MM.1S (cell line): ENCODE results near the gene BPGM.

Experiments used
- DNase-seq: peaks from one replicate; pipeline ENCODE4 v3.0.0-alpha.2; 2015
- H2AFZ ChIP-seq: fragments of 300-600 bp; sonication (generic); 2 replicates; pipeline ENCODE4 v1.6.0; 2016; ENCODE audit warnings: antibody characterized with exemption, low read length
- H3F3A ChIP-seq: fragments of 300-600 bp; sonication (generic); 2 replicates; pipeline ENCODE4 v1.6.1; 2016; ENCODE audit warnings: mild to moderate bottlenecking, antibody characterized with exemption, low read length, moderate library complexity, mixed read lengths; ENCODE audit not compliant: insufficient read depth
- H3K27ac ChIP-seq: fragments of 300-600 bp; sonication (generic); 2 replicates; pipeline ENCODE4 v1.5.1; 2016; ENCODE audit warnings: mild to moderate bottlenecking, low read length
- H3K27me3 ChIP-seq: fragments of 300-600 bp; sonication (generic); replicated peaks from 2 replicates; pipeline ENCODE4 v1.6.0; 2016; ENCODE audit warnings: low read length; ENCODE audit not compliant: insufficient read depth
- H3K36me3 ChIP-seq: fragments of 300-600 bp; sonication (generic); replicated peaks from 2 replicates; pipeline ENCODE4 v1.6.1; 2016; ENCODE audit warnings: mild to moderate bottlenecking, low read length, mixed read lengths; ENCODE audit not compliant: insufficient read depth
- H3K4me1 ChIP-seq: fragments of 300-600 bp; sonication (generic); 2 replicates; pipeline ENCODE4 v1.6.1; 2016; ENCODE audit warnings: low read length, mixed read lengths
- H3K4me2 ChIP-seq: fragments of 300-600 bp; sonication (generic); 2 replicates; pipeline ENCODE4 v1.6.0; 2016; ENCODE audit warnings: low read depth, low read length
- H3K4me3 ChIP-seq: fragments of 300-600 bp; sonication (generic); 2 replicates; pipeline ENCODE4 v1.5.1; 2016; ENCODE audit warnings: low read length, mixed read lengths
- H3K79me2 ChIP-seq: fragments of 300-600 bp; sonication (generic); 2 replicates; pipeline ENCODE4 v1.6.1; 2016; ENCODE audit warnings: mixed run types, low read length, mixed read lengths
- H3K9ac ChIP-seq: fragments of 300-600 bp; sonication (generic); 2 replicates; pipeline ENCODE4 v1.6.1; 2016; ENCODE audit warnings: low read length, mixed read lengths
- H3K9me2 ChIP-seq: fragments of 300-600 bp; sonication (generic); replicated peaks from 2 replicates; pipeline ENCODE4 v1.6.1; 2016; ENCODE audit warnings: mild to moderate bottlenecking, low read length, mixed read lengths; ENCODE audit not compliant: insufficient read depth
- H3K9me3 ChIP-seq: fragments of 300-600 bp; sonication (generic); replicated peaks from 2 replicates; pipeline ENCODE4 v1.6.1; 2016; ENCODE audit warnings: mild to moderate bottlenecking, low read length, mixed read lengths; ENCODE audit not compliant: insufficient read depth
- H4K20me1 ChIP-seq: fragments of 300-600 bp; sonication (generic); 2 replicates; pipeline ENCODE4 v1.6.1; 2016; ENCODE audit warnings: mild to moderate bottlenecking, low read length, moderate library complexity, mixed read lengths; ENCODE audit not compliant: insufficient read depth
- CTCF ChIP-seq: fragments of 300-600 bp; sonication (generic); IDR thresholded peaks from 2 replicates; pipeline ENCODE4 v1.5.1; 2016; ENCODE audit warnings: antibody characterized with exemption, low read length, mixed read lengths
- EZH2 ChIP-seq: fragments of 300-600 bp; sonication (generic); optimal IDR thresholded peaks from 2 replicates; pipeline ENCODE3; 2017; ENCODE audit warnings: low read depth, mild to moderate bottlenecking, antibody characterized with exemption, low read length, mixed read lengths
- EZH2phosphoT487 ChIP-seq: fragments of 300-600 bp; sonication (generic); IDR thresholded peaks from 2 replicates; pipeline ENCODE4 v1.6.1; 2018; ENCODE audit warnings: antibody characterized with exemption, low read length

BPGM gene

GRCh38 chr7:134710511-134710853, 63.8 kb downstream of the BPGM start:
- no peak for TF ChIP-seq EZH2
- Histone ChIP-seq H2AFZ (no peak overlapping the region), H3K4me2 (no peak overlapping the region)

GRCh38 chr7:134710854-134711624, 64.4 kb downstream of the BPGM start:
- Histone ChIP-seq H3K36me3 (no peaks in the 10 kb centered on the region), H3K9ac (no peak overlapping the region), H3K4me2 (no peak overlapping the region), H3K27ac (no peak overlapping the region), H3F3A (no peaks in the 10 kb centered on the region), H3K79me2 (no peaks in the 10 kb centered on the region), H2AFZ (0 out of 2 replicates have a peak overlapping the region, but pooled peaks have one; percentile 1), H4K20me1 (no peaks in the 10 kb centered on the region), H3K27me3 (no peaks in the 10 kb centered on the region), H3K9me3 (no peaks in the 10 kb centered on the region), H3K9me2 (no peaks in the 10 kb centered on the region), H3K4me3 (no peak overlapping the region), H3K4me1 (no peaks in the 10 kb centered on the region)
- no peak for TF ChIP-seq EZH2phosphoT487
- no peak for TF ChIP-seq EZH2
- no peak for TF ChIP-seq CTCF
- DNase-seq = no peak

More at GRCh38 chr7:134710511-134710853, 63.8 kb downstream of the BPGM start:
- Histone ChIP-seq H3K27me3 (no peaks in the 10 kb centered on the region), H3K4me3 (no peak overlapping the region), H3K79me2 (no peaks in the 10 kb centered on the region), H3K4me1 (no peaks in the 10 kb centered on the region), H4K20me1 (no peaks in the 10 kb centered on the region), H3K36me3 (no peaks in the 10 kb centered on the region), H3K9ac (no peak overlapping the region), H3K27ac (no peak overlapping the region), H3F3A (no peaks in the 10 kb centered on the region), H3K9me3 (no peaks in the 10 kb centered on the region), H3K9me2 (no peaks in the 10 kb centered on the region)
- DNase-seq = no peak

GRCh38 chr7:134712196-134712595, 65.5 kb downstream of the BPGM start:
- TF ChIP-seq EZH2phosphoT487 = no peak
- TF ChIP-seq CTCF = no peak
- no peak for TF ChIP-seq EZH2
- H3K79me2 ChIP-seq = no peaks in the 10 kb centered on the region
- H3K9me2 ChIP-seq = no peaks in the 10 kb centered on the region
- H3F3A ChIP-seq = no peaks in the 10 kb centered on the region
- no peaks in the 10 kb centered on the region for H3K36me3 ChIP-seq
- no peak overlapping the region for H3K4me2 ChIP-seq
- DNase-seq = no peak
- no peaks in the 10 kb centered on the region for H4K20me1 ChIP-seq
- no peak overlapping the region for H3K9ac ChIP-seq
- H3K27ac ChIP-seq = no peak overlapping the region
- no peaks in the 10 kb centered on the region for H3K4me1 ChIP-seq
- no peak overlapping the region for H2AFZ ChIP-seq
- H3K4me3 ChIP-seq = no peak overlapping the region
- H3K9me3 ChIP-seq = no peaks in the 10 kb centered on the region
- H3K27me3 ChIP-seq = no peaks in the 10 kb centered on the region

- Histone ChIP-seq H3K27ac (no peak overlapping the region), H3F3A (no peaks in the 10 kb centered on the region), H3K9me2 (no peaks in the 10 kb centered on the region), H2AFZ (no peak overlapping the region), H3K4me1 (no peaks in the 10 kb centered on the region), H3K36me3 (no peaks in the 10 kb centered on the region), H3K79me2 (no peaks in the 10 kb centered on the region), H4K20me1 (no peaks in the 10 kb centered on the region), H3K4me3 (no peak overlapping the region), H3K27me3 (no peaks in the 10 kb centered on the region), H3K9ac (no peak overlapping the region), H3K9me3 (no peaks in the 10 kb centered on the region), H3K4me2 (no peak overlapping the region)
- DNase-seq = no peak
- TF ChIP-seq EZH2 (no peak), EZH2phosphoT487 (no peak), CTCF (no peak)
These were observed 68.0 kb downstream of the BPGM start for GRCh38 chr7:134714470-134715205.
